Measurements from ENCODE around the gene HMG20B.

HMG20B gene

DNA sequence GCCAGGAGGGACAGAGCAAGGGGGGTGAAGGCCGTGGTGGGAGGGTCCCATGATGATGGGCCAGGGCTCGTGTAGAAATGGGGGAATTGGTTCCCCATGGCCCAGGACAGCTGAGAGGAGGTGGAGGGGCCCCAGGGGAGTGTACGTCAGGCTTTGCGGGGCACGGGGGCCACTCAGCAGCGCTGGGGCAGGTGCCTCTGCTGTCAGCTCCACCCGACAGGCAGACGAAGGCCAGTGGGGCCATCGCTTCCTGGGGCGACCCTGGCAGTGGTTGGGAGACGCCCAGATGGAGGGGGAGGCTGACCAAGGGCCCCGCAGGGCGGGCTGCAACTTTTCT, 35.7 kb upstream of the HMG20B start:
- DNase-seq (ENCODE audit: low read depth in 2 of 2): no peak

DNA sequence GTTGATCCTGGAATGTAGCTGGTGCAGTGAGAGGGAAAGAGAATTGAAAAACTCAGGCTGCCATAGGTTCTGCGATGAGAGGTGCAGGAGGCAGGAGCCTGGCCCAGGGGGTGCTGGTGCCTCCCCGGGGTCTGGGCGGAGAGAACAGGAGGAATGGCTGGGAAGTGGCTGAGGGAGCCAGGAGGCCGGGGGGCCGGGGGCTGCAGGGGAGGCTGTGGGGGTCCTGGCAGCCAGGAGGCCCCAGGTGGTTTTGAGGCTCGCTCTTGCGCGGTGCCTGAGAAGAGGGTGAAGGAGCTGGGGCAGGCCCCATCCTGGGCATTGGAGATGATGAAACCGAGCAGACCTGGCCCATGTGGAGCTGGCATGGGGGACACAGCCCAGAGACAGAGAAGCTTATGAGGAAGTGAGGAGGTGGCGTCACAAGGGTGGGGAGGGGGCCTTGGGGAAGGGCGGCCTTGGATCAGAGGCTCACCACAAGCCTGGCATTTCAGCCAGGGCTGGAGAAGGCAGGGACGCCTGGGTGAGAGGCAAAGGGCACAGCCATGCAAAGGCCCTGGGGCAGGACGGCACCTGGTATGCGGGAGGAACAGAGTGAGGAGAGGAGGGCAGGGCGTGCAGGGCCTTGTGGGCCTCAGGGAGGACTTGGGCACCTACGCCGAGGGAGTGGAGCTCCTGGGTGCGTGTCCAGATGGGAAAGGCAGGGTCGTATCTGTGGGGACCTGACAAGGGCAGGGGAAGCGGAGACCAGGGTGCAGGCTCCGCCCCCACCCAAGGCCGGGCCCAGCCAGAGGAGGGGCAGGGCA, 35.1 kb upstream of the HMG20B start:
- no peak for DNase-seq (ENCODE audit: low read depth in 2 of 2)

GRCh38 chr19:3538258-3538929, 34.4 kb upstream of the HMG20B start:
- no peak for DNase-seq (ENCODE audit: low read depth in 2 of 2)

DNA sequence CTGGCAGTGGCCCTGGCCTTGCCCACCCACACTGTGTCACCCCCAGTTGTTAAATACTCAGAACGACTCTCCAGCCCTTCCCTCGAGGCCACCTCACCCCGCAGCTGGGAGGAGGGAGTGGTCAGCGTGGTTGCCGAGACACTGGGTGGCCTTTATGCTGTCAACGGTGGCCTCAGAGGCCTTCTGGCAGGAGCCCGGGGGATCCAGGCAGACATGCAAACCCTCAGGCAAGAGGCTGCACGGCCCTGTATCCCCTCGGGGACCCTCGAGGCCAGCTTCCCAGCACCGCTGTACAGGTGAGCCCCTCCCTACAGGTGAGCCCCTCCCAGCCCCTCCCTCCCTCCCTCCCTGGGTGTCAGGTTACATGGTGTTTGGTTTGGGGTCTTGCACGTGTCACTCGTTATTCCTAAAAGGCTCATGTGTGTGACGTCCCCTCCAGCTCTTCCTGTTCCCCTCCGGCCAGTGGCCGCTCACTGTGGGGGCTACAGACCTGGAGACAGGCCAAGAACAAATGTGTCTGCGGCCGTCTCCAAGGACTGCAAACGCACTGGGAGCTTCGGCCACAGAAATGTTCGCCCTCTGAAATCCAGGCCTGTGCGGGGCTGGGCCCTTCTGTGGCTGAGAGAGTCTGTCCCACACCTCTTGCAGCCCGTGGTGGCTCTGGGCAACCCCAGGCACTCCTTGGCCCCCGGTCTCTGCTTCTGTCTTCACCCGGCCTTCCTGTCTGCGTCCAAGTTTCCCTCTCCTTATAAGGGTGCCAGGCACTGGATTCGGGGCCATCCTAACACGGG, 33.6 kb upstream of the HMG20B start, which contains the start of gene TEKTIP1:
TSS of gene TEKTIP1 (plus strand) at position 210 of the 791 bp plus-strand sequence. CDS start at position 214, 4 bp downstream.
- DNase-seq (ENCODE audit: low read depth in 2 of 2): no peak

DNA sequence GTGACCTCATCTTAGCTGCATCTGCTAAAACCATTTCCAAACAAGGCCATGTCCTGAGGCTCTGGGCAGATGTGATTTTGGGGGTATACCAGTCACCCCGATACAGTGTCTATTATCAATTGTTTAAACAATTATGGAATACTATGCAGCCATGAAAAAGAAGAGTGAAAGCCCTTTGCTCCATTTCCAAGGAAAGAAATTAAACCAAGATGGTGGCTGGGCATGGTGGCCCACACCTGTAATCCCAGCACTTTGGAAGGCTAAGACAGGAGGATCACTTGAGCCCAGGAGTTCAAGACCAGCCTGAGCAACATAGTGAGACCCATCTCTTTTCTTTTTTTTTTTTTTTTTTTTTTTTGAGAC, 33.0 kb upstream of the HMG20B start:
- no peak for DNase-seq (ENCODE audit: low read depth in 2 of 2)

GRCh38 chr19:3543150-3544057, 29.3 kb upstream of the HMG20B start:
- no peak for DNase-seq (ENCODE audit: low read depth in 2 of 2)

- DNase-seq (ENCODE audit: low read depth in 2 of 2): no peak
Observed at GRCh38 chr19:3544058-3544376, 28.7 kb upstream of the HMG20B start.

DNA sequence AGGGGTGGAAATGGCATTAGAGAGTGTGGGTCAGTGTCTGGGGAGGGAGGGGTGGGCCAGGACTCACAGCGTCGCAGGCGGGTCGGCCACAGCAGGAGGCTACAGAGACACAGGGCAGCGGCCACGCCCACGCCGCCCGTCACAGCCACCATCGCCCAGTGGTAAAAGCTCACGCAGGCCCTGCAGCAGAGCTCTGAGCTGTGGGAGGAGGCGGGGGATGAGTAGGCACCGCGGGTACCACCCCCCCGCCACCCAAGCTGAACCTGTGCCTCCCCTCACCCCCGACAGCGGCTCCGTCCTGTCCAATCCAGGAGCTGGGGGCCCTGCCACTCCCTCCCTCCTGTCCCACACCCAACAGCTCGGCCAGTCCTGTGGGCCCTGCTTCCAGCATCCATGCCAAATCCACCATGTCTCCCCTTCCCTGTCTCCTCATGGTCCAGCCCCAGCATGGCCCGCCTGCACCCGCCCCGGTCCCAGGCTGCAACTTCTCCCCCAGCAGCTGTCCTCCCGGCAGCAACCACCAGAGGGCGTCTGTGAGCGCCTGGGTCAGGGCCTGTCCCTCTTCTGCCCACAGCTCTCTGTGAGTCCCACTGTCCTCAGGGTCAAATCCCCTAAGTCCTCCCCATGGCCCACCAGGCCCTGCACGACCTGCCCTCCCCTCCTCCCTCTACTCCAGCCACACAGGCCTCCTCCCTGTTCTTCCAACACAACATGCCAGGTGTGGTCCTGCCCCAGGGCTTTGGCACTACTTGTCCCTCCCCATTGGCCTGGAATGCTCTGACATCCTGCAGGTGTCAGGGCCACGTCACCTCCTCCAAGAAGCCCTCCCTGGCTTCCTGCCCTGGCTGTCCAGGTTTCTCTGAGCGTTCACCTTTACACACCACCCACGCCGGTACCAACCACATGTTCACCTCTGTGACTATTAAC, 27.7 kb upstream of the HMG20B start:
- DNase-seq (ENCODE audit: low read depth in 2 of 2): peak; percentile 60 to 66

DNA sequence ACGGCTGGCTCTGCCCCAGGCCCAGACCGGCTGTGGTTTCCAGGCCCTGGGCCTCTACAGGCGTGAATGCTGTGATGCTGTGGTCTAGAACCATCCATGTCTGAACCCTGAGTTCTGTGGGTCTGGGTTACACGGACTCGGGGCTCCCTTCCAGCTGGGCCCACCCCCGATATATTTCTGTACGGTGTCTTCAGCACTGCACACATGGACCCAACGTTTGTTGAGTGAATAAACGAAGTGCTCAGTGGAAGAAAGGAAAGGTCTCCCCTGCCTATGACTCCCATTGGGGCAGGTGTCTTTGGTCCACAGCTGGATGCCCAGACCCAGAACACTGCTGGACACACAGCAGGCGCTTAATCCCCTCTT, 27.1 kb upstream of the HMG20B start:
- DNase-seq (ENCODE audit: low read depth in 2 of 2): no peak

DNA sequence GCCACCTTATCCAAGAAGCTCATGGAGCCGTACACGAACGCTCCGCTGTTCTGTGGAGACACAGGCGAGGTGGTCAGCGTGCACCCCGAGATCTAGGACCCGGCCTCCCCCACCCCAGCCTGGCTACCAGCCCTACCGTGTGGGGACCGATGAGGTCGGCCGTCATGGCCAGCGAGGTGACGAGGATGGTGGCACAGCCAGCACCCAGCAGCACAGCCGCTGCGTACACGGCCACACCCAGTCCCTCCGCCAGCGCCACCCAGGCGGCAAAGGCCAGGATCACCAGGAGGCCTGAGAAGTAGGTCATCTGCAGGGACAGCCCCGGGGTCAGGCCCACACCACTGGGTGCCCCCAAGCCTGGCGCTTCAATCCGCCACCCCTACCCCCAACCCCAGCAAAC, 26.6 kb upstream of the HMG20B start:
- DNase-seq (ENCODE audit: low read depth in 2 of 2): no peak

DNA sequence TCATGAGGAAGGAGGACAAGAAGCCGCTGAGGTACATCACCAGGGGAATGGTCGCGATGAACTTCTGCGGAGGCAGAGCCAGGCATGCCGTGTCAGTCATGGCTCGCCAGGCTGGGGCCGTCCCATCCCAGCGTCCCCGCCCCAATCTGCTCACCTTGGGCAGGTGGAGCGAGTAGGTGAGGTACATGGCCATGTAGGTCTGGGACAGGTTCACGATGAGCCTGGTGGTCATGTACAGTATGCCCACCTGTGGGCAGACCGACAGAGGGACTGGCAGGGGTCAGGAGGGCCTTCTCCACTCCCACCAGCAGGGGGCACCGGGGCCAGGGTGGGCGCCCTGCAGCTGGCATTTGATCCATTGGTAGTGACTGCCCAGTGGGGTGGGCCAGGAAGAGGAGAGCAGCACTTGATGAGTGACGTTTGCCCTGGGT, 25.4 kb upstream of the HMG20B start:
- no peak for DNase-seq (ENCODE audit: low read depth in 2 of 2)

- no peak for DNase-seq (ENCODE audit: low read depth in 2 of 2)
Observed at GRCh38 chr19:3547767-3548282, 24.9 kb upstream of the HMG20B start.

DNA sequence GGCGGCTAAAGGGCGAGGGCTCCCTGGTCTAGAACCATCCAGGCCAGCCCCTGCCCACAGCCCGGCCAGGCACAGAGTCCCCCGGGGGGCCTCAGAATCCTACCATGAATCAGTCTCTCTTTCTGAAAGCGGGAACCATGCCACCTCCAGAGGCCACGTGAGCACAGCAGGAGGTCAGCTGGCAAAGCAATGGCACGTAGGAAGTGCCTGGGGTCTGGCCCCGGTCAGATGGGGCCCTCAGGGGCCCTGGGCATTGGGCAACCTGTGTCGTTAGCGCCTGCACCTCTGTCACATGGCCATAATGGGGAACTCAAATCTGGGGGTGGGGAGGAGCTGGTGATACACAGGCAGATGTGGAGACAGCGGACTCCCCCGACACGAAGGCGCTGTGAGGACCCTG, 24.1 kb upstream of the HMG20B start:
- DNase-seq (ENCODE audit: low read depth in 2 of 2): no peak

DNA sequence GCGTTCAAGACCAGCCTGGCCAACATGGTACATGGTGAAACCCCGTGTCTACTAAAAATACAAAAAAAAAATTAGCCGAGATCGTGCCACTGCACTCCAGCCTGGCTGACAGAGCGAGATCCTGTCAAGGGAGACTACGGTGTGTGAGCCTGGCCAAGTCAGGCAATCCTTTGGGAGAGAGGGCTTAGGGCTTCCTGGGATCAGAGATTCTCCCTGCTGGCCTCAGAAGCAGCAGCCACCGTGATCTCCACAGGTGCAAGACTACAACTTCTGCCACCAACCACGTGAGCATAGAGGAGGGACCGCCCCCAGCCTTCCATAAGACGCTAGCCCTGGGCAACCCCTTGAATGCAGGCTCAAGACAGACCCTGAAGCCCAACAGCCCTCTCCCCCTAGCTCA, 22.9 kb upstream of the HMG20B start:
- no peak for DNase-seq (ENCODE audit: low read depth in 2 of 2)

GRCh38 chr19:3550947-3551791, 21.6 kb upstream of the HMG20B start:
- no peak for DNase-seq (ENCODE audit: low read depth in 2 of 2)

GRCh38 chr19:3551792-3552095, 21.0 kb upstream of the HMG20B start:
- no peak for DNase-seq (ENCODE audit: low read depth in 2 of 2)

DNA sequence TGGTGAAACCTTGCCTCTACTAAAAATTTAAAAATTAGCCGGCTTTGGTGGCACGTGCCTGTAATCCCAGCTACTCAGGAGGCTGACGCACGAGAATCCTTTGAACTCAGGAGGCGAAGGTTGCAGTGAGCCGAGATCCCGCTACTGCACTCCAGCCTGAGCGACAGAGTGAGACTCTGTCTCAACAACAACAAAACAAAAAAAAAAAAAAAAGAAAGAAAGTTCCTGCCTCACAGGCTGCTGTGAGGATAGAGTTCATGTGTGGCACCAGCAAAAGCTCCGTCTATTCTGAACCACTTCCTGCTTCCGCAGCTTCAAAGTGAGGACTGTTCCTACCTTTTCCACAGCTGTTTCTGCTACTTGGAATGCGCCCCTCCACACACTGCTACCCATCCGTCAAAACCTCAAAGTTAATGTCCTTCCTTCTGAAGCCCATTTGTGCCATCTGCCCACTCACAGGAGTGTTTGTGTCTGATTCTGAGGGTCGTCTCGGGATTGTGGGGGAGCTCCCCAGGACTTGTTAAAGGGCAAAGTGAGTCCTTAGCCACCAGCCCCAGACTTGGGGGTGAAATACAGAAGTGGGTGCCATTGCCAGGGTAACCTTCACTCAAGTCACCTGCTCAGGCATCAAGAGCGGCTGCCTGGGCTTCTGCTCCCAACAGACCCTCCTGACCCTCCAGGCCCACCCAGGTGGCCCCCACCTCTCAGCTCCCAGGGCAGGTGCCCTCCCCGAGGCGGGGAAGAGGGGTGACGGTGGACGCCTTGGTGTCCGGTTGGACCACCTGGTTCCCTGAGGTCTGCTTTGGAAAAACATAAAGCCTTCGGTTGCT, 18.3 kb upstream of the HMG20B start:
- no peak for DNase-seq (ENCODE audit: low read depth in 2 of 2)

DNA sequence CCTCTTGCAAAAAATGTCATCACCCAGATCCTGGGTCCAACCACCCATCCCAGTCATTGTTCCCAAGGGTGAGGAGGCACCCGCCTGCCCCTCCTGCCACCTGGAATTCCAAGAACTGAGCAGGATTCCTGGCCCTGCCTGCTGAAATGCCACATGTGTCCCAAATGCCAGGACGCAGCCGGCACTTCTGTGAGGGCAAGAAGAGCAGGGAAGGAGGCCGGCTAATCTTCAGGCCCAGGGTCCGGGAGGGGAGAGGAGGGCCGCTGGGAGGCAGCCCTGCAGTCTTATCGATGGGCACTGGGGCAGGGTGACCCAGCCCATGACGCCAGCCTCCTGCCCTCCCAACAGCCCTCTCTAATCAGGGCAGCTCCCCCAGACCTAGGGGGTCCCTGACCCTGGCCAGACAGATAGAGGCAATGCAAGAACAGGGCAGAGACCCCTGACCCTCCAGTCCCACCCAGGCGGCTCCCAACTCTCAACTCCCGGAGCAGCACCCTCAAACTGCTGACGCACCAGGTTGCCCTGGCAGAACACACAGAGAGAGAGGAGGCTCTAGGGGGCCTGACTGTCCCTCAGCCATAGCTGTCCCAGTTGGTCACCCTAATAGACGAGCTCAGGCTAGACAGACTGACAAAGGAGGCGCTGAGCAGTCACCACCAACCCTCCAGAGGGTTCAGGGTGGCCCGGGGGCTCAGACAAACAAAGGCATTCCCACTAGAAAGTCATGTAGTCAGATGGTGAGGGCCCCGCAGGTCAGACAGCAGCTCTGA, 16.9 kb upstream of the HMG20B start:
- DNase-seq (ENCODE audit: low read depth in 2 of 2): no peak
